ENCODE data around the gene NDP. TPM values are rescaled to one million over a fixed set of nuclear protein-coding genes. Genes with fewer than 3 reads are reported as not detected.

Gene NDP, protein sequence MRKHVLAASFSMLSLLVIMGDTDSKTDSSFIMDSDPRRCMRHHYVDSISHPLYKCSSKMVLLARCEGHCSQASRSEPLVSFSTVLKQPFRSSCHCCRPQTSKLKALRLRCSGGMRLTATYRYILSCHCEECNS
- total RNA-seq: 2.2 and 3.7 TPM in 2 replicates

GRCh38 chrX:43973249-43974099 lies at the start of gene NDP:
Gene NDP (minus strand): TSS chrX:43973390. CDS start chrX:43958645, 14,745 bp downstream.

Other genes with a start within 250 kb of the NDP start
- 3.5 and 3.8 TPM in 2 replicates for gene MAOB, start 90.9 kb downstream of the NDP start, total RNA-seq

Data from articular chondrocyte of knee joint (primary cell).